Measurements from ENCODE around the gene JCHAIN. TPM values are rescaled to one million over a fixed set of nuclear protein-coding genes. Genes with fewer than 3 reads are reported as not detected.

The JCHAIN gene
- total and polyA plus RNA-seq, 2 of the 13 experiments (the other 11 are each of a cell fraction or from before 2014, with no cell fraction given) = not detected

GRCh38 chr4:70705183-70706043 is 39.1 kb upstream of the JCHAIN start (continued):
- TF ChIP-seq SNAPC4 (CRISPR knock-in tag; IDR thresholded peaks at IDR 0.05) = no peak
- peak; percentile 76; the same call in 1 of the 2 replicates for TF ChIP-seq SAP130 (CRISPR knock-in tag; IDR thresholded peaks at IDR 0.05; ENCODE audit: low read depth)
- TF ChIP-seq ZNF142 (CRISPR knock-in tag; IDR thresholded peaks at IDR 0.05) = peak; percentile 69; the same call in 1 of the 2 replicates
- TF ChIP-seq ZNF546 (CRISPR knock-in tag; conservative IDR thresholded peaks at IDR 0.05) = peak; percentile 37
- no peak for TF ChIP-seq E2F2 (CRISPR knock-in tag; IDR thresholded peaks at IDR 0.05; ENCODE audit: borderline replicate concordance)
- TF ChIP-seq PITX1 (CRISPR knock-in tag; IDR thresholded peaks at IDR 0.05) = no peak
- peak; percentile 39; the same call in 1 of the 2 replicates for TF ChIP-seq TBX2 (CRISPR knock-in tag; IDR thresholded peaks at IDR 0.05; ENCODE audit: borderline replicate concordance)
- TF ChIP-seq ZNF891 (CRISPR knock-in tag; IDR thresholded peaks at IDR 0.05) = peak; percentile 50; the same call in 1 of the 2 replicates
- no peak for TF ChIP-seq SYNCRIP (IDR thresholded peaks at IDR 0.05; ENCODE audit: insufficient read depth, low read depth, low read length)
- TF ChIP-seq ZNF878 (CRISPR knock-in tag; IDR thresholded peaks at IDR 0.05) = peak; percentile 79; the same call in 1 of the 2 replicates
- peak; percentile 46; the same call in 1 of the 2 replicates for TF ChIP-seq THRA (CRISPR knock-in tag; IDR thresholded peaks at IDR 0.05; ENCODE audit: borderline replicate concordance)
- peak; percentile 38; the same call in 1 of the 2 replicates for TF ChIP-seq ZSCAN9 (CRISPR knock-in tag; IDR thresholded peaks at IDR 0.05; ENCODE audit: borderline replicate concordance)
- TF ChIP-seq YEATS4 (CRISPR knock-in tag; IDR thresholded peaks at IDR 0.05; ENCODE audit: borderline replicate concordance) = peak; percentile 67
- peak; percentile 74 for TF ChIP-seq ZFX (CRISPR knock-in tag; IDR thresholded peaks at IDR 0.05; ENCODE audit: low read depth)
